SHP77 (cell line): ENCODE results near the gene PCDH9.
"Not testable (repeated sequence)": the region's sequence is repeated elsewhere in the genome, so short reads cannot be mapped to it uniquely, and the experiment has no call there.

Source experiments
- DNase-seq, 2 experiments: peaks; one replicate each; lab custom pipeline; 2025; lab: John Stamatoyannopoulos, UW

PCDH9 gene

DNA sequence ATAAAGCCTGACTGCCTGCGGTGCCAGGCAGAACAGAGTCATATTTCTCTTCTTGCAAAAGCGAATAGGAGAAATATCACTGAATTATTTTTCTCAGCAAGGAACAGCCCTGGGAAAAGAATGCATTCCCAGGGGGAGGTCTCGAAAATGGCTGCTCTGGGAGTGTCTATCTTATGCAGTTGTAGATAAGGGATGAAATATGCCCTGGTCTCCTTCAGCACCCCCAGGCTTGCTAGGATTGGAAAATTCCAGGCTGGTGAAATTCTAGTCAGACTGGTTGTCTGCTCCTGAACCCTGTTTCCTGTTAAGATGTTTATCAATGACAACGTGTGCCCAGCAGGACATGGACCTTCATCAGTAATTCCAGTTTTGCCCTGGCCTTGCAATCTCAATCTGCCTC, 469.5 kb downstream of the PCDH9 start:
- DNase-seq: not testable (repeated sequence)

DNA sequence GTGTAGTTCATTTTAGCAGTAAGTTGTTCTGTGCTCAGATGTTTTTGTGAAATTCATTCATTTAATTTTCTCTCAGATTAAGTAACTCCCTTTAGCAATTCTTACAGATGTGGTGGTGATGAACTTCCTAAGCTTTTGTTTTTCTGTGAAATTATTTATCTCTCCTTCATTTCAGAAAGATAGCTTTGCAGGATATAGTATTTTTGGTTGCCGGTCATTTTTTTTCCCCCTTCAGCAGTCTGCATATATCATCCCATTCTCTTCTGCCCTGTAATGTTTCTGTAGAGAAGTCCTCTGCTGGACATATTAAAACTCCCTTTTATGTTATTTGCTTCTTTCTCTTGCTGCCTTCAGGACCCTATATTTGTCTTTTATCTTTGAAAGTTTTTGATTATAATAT, 470.2 kb downstream of the PCDH9 start:
- DNase-seq: no peak

DNA sequence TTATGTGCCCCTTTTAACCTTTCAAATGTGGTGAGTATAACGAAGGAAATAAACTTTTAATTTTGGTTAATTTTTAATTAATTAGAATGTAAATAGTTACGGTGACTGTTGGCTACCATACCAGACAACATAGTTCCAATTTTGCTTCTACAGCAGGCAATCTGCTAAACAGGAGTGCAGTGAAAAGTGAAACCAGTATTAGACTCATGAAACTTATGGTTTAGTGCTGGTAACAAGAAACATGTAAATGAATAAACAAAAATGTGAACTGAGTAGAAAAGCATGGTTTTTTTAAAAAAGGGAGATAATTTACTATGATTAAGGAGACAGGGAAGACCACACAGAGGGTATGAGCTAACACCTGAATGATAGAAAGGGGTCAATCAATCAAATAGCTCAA, 478.4 kb downstream of the PCDH9 start:
- no peak for DNase-seq

DNA sequence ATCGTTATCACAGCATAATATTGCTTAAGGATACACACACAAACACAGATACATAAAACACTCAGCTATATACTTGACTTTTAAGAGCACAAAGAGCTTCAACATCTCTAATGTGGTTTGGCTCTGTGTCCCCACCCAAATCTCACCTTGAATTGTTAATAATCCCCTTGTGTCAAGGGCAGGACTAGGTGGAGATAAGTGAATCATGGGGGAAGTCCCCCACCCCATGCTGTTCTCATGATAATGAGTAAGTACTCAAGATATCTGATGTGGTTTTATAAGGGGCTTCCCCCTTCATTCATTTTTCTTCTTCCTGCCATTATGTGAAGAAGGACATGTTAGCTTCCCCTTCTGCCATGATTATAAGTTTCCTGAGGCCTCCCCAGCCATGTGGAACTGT, 481.4 kb downstream of the PCDH9 start:
- no peak for DNase-seq

DNA sequence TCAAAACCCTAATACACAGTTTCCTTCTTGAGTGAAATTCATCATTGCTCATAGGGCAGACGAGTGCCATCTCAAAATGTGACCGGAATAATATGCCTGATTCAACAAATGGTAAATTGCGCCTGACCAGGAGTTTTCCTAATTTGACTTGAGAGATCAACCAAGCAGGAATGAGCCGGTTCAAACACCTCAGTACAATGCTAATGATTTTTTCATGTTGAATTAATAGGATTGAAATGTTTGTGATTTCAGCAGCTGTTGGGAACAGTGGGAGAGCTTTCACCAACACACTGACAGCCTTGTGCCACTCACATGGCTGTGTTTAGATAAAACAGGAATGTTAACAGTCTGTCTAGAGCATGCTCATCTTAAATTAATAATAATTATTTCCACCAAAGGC, 484.8 kb downstream of the PCDH9 start:
- no peak for DNase-seq

DNA sequence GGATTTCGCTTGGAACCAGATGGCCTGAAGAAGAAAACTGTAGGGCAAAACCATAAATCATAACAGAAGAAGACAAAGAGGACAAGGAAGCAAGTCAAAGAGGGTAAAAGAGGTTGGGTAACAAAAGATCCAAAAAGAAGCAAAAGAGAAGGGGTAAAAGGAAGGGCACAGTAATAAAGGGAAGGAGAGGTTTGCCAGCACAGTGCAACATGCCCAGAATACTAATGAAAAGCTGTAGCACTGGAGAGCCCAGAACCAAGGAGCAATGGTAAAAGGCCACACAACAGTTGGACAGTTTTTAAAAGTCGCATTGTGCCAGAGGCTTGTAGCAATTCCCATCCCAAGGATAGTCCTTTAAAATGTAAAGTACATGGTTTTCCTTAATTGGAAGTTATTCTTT, 506.6 kb downstream of the PCDH9 start:
- no peak for DNase-seq

DNA sequence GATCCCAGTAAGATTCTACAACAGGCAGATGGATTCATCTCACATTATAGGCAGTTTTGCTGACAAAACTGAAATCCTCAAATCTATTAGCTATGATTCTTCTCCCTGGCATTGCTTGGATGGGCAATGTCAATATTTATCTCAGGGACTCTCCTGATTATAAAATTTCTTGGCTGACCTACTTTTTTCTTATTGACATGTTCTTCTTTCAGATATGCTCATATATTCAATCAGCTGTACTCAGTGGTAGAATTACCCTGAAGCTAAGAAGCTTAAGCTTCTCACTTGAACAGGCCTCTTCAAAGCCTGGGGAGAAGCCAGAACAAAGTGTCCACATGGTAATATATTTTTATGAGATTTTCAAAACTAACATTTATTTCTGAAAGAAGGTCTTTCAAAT, 513.6 kb downstream of the PCDH9 start:
- no peak for DNase-seq

DNA sequence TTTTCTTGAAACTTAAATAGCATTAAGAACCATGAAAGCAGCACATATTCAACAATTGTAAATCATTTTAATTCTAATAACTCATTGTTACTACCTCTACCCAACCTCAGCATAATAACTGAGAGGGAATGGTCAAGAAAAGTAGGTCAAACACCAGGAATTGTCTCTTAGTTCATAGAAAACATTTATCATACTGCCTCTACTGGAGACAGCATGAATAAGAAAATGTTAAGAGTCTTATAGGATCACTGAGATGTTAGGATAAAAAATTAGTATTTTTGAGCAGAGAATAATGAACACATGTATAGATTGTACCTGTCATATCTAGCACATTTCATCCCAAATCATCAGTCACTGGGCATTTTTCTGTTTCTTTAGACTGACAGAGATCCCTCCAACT, 515.3 kb downstream of the PCDH9 start:
- no peak for DNase-seq

DNA sequence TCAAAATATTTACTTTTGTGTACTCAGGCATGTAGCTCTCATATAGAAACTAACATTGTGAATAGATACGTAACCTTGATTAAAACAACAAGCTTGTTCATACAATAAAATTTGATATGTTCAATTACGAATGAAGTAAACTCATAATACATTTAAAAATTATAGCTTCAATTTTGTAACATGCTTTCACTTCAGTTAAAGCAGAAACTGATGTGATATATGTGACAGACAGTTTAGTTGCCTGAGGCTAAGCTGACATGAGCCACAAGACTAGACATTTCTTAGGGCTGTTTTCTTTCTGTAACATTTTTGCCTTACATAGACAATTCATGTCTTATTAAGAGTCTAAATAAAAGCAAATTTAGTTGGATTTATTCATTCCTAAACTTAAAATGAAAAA, 526.0 kb downstream of the PCDH9 start:
- DNase-seq: peak in 1 of 2 experiments; percentile 8

DNA sequence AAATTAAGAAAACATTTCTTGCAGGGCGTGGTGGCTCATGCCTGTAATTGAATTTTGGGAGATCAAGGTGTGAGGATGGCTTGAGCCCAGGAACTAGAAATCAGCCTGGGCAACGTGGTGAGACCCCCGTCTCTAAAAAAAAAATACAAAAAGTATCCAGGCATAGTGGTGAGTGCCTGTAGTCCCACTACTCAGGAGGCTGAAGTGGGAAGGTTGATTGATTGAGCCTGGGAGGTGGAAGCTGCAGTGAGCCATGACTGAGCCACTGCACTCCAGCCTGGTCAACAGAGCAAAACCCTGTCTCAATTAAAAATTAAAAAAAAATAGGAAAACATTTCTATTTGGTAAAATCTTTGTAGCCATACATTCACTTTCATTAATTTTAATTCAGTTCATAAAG, 526.5 kb downstream of the PCDH9 start:
- DNase-seq: peak; percentile 23 to 47

DNA sequence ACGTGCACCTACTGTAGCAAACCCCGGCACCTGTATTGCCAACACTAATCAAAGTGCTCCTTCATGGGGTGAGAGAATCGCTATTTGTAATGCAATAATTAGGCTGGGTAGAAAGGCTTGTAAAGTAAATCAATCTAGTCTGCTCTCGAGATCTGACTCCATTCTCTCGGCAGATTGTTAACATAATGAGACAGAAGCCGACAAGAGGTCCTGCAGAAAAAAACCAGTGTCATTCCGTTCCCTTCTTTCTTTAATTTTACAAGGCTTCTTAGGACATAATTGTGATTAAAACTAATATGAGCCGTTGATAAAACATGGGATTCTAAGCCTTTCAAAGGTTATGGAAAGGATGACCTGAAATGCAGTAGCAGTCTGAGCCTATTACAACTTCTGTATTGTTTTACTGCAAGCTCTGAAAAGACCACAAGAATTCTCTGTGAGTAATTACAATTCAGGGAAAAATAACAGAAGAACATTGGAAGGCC, 530.0 kb downstream of the PCDH9 start:
- peak; percentile 18 to 33 for DNase-seq

DNA sequence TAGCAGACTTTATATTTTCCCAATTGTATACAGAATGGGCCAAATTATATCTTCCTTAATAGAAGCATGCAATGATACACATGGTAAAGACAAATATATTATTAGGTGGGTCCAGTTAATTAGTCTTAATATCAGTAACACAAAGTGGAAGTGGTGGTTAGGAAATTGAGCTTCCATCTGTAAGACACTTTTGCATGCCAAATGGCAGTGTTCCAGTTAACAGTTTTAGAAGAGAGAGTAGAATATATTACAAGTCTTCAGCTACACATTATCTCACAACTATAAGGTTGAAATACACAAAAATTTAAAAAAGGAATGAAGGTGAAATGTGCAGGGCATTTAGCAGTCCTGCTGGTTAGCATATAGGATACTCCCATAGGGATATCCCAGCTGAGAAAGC, 536.5 kb downstream of the PCDH9 start:
- DNase-seq: no peak

DNA sequence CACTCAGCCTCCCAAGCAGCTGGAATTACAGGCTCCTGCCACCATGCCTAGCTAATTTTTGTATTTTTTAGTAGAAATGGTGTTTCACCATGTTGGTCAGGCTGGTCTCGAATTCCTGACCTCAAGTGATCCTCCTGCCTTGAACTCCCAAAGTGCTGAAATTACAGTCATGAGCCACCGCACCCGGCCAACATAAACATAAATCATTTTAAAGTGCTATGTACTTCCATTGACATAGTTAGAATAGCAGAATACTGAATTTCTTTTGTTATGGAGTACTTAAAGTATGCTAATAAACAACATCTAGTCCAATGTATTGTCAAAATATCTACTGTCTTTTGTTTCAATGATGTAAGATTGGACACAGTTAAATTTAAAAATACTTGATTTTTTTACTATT, 539.0 kb downstream of the PCDH9 start:
- peak in 1 of 2 experiments; percentile 12 for DNase-seq

DNA sequence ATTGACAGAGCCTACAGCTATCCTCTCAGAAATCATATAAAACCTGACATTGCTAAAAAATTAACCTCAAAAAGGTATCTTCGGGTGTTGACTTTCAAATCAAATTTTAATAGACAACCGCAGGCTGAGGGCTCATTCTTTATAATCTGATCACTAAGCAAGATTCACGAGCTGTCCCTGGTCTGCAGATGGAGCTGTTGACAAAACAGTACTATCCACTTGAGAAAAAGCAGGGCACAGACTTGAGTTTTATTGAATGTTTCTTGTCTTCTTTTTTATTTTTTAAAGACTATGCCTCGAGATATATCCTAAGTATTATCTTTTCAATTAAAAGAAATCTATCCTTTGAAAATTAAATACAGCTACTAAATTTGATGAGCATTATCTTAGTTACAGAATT, 540.5 kb downstream of the PCDH9 start:
- DNase-seq: peak in 1 of 2 experiments; percentile 28

DNA sequence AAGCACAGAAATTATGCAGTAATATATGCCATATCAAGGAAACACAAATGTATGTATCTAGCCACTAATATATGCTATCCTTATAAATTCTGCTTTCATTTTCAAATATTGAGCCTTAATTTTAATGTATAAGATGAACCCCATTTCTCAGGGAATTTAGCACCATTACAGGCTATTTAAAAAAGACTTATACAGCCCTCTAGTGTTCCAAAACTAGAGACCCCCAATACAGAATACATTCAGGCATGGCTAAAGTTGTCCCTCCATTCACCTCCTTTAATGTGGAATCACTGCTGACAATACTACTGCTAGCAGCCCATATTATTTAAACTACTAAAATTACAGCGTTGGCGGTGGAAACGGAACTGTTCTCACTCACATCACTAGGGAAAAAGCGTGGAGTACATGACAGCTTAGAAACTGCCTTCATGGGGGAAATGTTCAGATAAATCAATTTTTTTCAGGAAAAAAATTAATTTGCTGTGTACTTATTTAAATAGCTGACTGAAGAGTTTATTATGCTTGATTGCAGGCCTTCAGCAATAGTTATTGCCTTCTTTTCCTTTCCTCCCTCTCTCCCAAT, 541.0 kb downstream of the PCDH9 start:
- no peak for DNase-seq

DNA sequence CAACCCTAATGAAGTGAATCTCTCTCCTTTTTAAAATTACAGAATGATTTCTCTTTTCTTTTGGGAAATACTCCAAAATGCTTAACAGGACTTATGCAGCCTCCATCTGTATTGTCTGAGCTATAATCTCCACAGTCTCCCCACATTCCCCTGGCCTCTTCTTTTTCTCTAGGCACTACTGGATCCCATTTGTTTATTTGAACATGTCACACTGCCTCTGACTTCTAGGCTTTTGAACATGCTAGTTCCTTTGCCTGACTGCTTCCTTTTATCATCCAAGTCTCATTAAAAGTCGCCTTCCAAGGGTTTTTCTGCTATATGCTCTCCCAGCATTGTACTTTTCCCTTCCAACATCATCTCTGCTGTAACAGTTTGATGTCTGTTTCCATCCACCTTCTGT, 548.7 kb downstream of the PCDH9 start:
- no peak for DNase-seq

DNA sequence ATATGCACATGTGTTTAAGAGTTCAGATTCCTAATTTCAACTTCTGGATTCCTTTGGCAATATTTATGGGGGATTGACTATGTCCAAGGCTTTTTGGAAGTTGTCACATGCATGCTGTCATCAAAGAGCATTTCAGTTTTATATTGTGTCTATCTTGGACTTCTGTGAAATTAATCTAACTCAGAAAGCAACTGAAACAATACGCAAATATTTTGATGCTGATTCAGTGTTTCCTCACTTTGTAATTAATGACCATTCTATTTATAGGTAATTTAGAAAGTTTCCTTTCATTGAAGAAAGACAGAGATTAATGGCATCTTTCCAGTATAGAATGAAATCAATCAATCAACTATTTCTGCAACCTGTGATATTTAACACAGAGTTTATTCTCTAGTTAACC, 550.1 kb downstream of the PCDH9 start:
- DNase-seq: no peak

DNA sequence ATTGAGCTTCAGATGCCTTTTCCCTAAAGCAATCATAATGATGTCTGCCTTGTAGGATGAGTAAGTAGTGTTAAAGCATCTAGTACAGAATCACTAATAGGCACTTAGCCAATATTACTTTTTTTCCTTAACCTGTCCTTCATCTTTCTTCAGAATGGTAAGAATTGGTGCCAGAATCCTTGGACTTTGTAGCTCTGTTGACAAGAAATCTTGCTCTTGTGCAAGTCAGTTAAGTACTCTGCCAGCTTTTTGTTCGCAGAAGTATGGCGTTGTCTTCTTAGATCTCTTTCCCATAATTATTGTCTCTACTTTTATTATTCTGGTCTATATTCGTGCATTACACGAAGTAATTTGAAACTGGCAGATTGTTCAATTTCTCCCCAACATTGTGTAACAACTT, 554.5 kb downstream of the PCDH9 start:
- no peak for DNase-seq

DNA sequence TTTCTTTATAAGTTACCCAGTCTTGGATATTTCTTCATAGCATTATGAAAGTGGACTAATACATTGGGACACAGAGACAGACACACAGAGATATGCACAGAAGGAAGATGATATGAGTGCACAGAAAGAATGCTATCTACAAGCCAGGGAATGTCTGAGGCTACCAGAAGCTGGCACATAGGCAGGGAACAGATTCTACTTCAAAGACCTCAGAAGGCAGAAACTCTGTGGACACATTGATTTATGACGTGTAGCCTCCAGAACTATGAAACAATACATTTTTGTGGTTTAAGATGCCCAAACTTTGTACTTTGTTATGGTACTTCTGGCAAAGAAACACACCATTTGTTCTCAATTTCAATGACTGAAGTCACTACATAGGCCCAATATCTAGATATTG, 556.7 kb downstream of the PCDH9 start:
- no peak for DNase-seq

DNA sequence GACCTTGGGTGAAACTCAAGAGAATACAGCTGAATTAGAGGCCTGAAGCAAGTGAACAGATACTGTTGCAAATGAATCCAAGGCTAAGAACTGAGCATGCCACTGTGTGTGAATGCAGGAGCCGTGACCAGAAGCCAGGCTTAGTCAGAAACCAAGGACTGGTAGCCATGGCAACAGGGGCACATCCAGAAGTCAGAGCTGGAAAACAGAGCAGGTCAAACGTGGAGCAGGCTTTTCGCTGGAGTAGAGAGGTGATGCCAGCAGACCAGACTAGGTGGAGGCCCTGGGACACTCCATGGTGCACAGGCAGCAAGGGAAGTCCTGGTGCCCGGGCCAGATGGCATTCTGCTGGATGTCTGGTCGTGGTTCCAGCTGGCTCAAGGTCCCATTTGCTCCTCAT, 564.1 kb downstream of the PCDH9 start:
- DNase-seq: peak; percentile 57 to 84

DNA sequence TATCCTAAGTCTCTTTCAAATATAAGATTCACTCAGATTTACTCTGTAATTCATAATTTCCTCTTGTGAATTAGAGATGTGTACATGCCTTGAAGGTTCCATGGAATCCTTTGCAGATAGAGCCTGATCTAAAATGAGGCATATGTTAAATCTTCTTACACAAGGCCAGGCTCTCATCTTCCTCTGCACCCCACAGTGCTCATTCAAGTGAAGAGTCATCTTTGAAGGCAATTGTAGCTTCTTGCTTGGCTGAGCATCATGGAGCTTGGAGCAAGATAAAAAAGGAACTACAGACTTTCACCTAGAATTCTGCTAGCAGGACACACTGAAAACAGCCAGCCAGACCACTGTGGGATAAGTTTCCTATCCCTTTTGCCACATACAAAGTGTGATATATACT, 566.4 kb downstream of the PCDH9 start:
- no peak for DNase-seq

DNA sequence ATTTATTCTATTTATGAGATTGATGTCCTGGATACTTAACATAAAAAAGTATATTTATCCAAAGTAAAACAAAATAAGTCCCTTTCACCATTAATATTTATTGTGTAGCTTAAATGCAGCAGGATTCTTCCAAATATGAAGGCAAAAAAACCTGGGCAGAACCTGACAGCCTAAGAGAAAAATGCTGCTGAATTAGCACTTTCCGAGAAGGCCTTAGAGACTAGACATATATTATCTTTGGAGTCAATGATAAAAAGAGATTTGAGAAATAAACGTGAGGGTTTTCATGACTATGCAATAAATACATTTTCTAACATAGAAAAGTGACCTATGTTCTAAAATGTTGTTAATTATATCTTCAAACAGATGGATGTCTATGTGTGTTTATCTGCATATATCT, 566.9 kb downstream of the PCDH9 start:
- DNase-seq: no peak

DNA sequence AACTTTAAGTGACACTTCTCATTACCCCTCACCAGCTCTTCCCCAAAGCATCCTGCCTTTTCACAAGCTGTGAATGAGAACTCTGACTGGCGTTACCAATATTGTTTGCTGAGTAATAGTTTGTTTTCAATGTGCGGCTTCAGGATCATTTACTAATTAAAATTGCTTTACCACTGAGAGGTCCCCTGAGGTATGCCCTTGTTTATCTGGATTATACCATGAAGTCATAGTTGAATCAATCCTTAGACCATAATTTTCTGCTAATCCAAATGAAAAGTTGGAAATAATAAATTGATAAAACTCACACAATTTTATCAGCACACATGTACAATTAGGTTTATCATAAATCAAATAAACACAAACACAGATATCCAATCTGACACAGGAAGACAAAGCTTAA, 568.8 kb downstream of the PCDH9 start:
- DNase-seq: no peak

DNA sequence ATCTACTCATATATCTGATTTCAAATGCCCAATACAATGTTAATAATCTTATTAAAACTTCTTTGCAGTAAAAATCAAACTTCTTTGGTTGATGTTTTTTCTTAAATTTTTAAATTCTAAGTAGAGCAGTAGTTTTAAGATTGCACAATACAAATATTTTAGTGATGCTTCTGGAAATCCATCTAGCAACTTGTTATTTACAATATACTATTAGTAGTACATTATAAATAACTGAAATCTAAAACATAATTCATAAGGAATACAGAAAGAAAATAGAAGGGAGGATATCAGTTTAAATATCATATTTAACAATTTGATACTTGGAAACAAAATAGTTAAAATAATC, 569.7 kb downstream of the PCDH9 start:
- no peak for DNase-seq
